RKO (cell line): ENCODE results near the gene OVCH1.
"Not testable (repeated sequence)": the region's sequence is repeated elsewhere in the genome, so short reads cannot be mapped to it uniquely, and the experiment has no call there.

Source experiments
- DNase-seq: peaks from one replicate; pipeline ENCODE4 v3.0.0-alpha.2; 2016; ENCODE audit warnings: low spot score

Gene OVCH1

GRCh38 chr12:29503283-29503682, 5.8 kb upstream of the OVCH1 start:
- DNase-seq = no peak

- no peak for DNase-seq
Measured at GRCh38 chr12:29499235-29499634, 1.7 kb upstream of the OVCH1 start.

- DNase-seq = no peak
Measured at GRCh38 chr12:29492891-29493290, 4.6 kb downstream of the OVCH1 start.

- DNase-seq = no peak
Measured at GRCh38 chr12:29486972-29487371, 10.5 kb downstream of the OVCH1 start.

- DNase-seq = no peak
Measured at GRCh38 chr12:29463198-29463597, 34.3 kb downstream of the OVCH1 start.

GRCh38 chr12:29460082-29460481, 37.4 kb downstream of the OVCH1 start:
- no peak for DNase-seq

GRCh38 chr12:29455087-29455486, 42.4 kb downstream of the OVCH1 start:
- DNase-seq = no peak

GRCh38 chr12:29451888-29452287, 45.6 kb downstream of the OVCH1 start:
- DNase-seq = no peak

GRCh38 chr12:29448157-29448556, 49.3 kb downstream of the OVCH1 start:
- DNase-seq = no peak

- DNase-seq = no peak
Measured at GRCh38 chr12:29447285-29447975, 50.1 kb downstream of the OVCH1 start.

- DNase-seq = no peak
Measured at GRCh38 chr12:29439506-29439905, 58.0 kb downstream of the OVCH1 start.

GRCh38 chr12:29438752-29439408, 58.6 kb downstream of the OVCH1 start:
- no peak for DNase-seq

- no peak for DNase-seq
Measured at GRCh38 chr12:29437575-29437974, 59.9 kb downstream of the OVCH1 start.

- not testable (repeated sequence) for DNase-seq
Measured at GRCh38 chr12:29436815-29437214, 60.7 kb downstream of the OVCH1 start.

GRCh38 chr12:29431513-29431912, 66.0 kb downstream of the OVCH1 start:
- DNase-seq = no peak

GRCh38 chr12:29430716-29431044, 66.8 kb downstream of the OVCH1 start:
- DNase-seq = no peak

- DNase-seq = no peak
Measured at GRCh38 chr12:29429999-29430715, 67.3 kb downstream of the OVCH1 start.

- peak; percentile 86 for DNase-seq
Measured at GRCh38 chr12:29428633-29429032, 68.9 kb downstream of the OVCH1 start.

GRCh38 chr12:29427964-29428363, 69.5 kb downstream of the OVCH1 start:
- DNase-seq = peak; percentile 9

GRCh38 chr12:29426498-29426897, 71.0 kb downstream of the OVCH1 start:
- no peak for DNase-seq

GRCh38 chr12:29425722-29426121, 71.8 kb downstream of the OVCH1 start:
- DNase-seq = no peak

GRCh38 chr12:29416748-29417147, 80.7 kb downstream of the OVCH1 start:
- no peak for DNase-seq

- DNase-seq = no peak
Measured at GRCh38 chr12:29415111-29415510, 82.4 kb downstream of the OVCH1 start.
